IMR-90 (cell line): ENCODE measurements around the gene RBM15B. TPM values are rescaled to one million over a fixed set of nuclear protein-coding genes. Genes with fewer than 3 reads are reported as not detected.

Experiments used
- ATAC-seq: fragments of 200-7000 bp; cut with Tn5 transposase; 2 replicates; pipeline ENCODE4 v1.9.1; 2020; ENCODE audit warnings: low read depth, mild to moderate bottlenecking, moderate library complexity
- BruUV-seq: library from RNA; stranded (reverse); fragments of 400-500 nt; replicated peaks from 2 replicates; lab custom pipeline; 2021; lab: Mats Ljungman, UMichigan
- CTCF ChIA-PET: fragments of 300-600 bp; formaldehyde crosslinking; extraction: SDS; loops from one replicate; lab custom pipeline; 2021; ENCODE audit warnings: antibody characterized with exemption; lab: Yijun Ruan, JAX
- POLR2A ChIA-PET: fragments of 300-600 bp; sonication (Branson Sonifier 250); formaldehyde crosslinking; loops from one replicate; lab custom pipeline; 2022; ENCODE audit warnings: antibody characterized with exemption; ENCODE audit not compliant: unreplicated experiment; lab: Charles Lee
- DNase-seq: peaks from one replicate; pipeline ENCODE4 v3.0.0; 2013
- H2AFZ ChIP-seq: replicated peaks from 2 replicates; pipeline ENCODE3; 2013; ENCODE audit warnings: low read length, mild to moderate bottlenecking; ENCODE audit not compliant: poor library complexity
- H2AK5ac ChIP-seq: 2 replicates; pipeline ENCODE4 v1.6.1; 2013; ENCODE audit warnings: low read depth, low read length, inconsistent platforms
- H2AK9ac ChIP-seq: replicated peaks from 2 replicates; pipeline ENCODE3; 2013; ENCODE audit warnings: mild to moderate bottlenecking, low read depth, low read length, moderate library complexity; ENCODE audit not compliant: poor library complexity
- H2BK120ac ChIP-seq: 2 replicates; pipeline ENCODE4 v1.6.1; 2013; ENCODE audit warnings: low read depth, low read length, inconsistent platforms
- H2BK15ac ChIP-seq: 3 replicates; pipeline ENCODE4 v1.6.1; 2013; ENCODE audit warnings: low read depth, low read length, inconsistent platforms
- H2BK20ac ChIP-seq: 2 replicates; pipeline ENCODE4 v1.6.1; 2013; ENCODE audit warnings: low read depth, mild to moderate bottlenecking, inconsistent platforms, low read length, moderate library complexity
- H2BK5ac ChIP-seq: 2 replicates; pipeline ENCODE4 v1.6.1; 2013; ENCODE audit warnings: mild to moderate bottlenecking, low read depth, low read length, inconsistent platforms; ENCODE audit not compliant: poor library complexity, severe bottlenecking
- H3K14ac ChIP-seq: replicated peaks from 2 replicates; pipeline ENCODE4 v1.6.1; 2013; ENCODE audit warnings: low read depth, low read length, inconsistent platforms
- H3K18ac ChIP-seq: 2 replicates; pipeline ENCODE4 v1.6.1; 2013; ENCODE audit warnings: low read depth, low read length, control low read depth
- H3K23ac ChIP-seq: 2 replicates; pipeline ENCODE4 v1.6.1; 2013; ENCODE audit warnings: low read depth, low read length, inconsistent platforms
- H3K27ac ChIP-seq: 2 replicates; pipeline ENCODE4 v1.5.1; 2013; ENCODE audit warnings: mild to moderate bottlenecking, control low read depth, low read length; ENCODE audit not compliant: insufficient read depth
- H3K27me3 ChIP-seq: 2 replicates; pipeline ENCODE4 v1.6.1; 2013; ENCODE audit warnings: low read length; ENCODE audit not compliant: control insufficient read depth, insufficient read depth
- H3K36me3 ChIP-seq: 2 replicates; pipeline ENCODE4 v1.6.1; 2013; ENCODE audit warnings: low read length, mixed read lengths; ENCODE audit not compliant: control insufficient read depth, insufficient read depth
- H3K4ac ChIP-seq: 2 replicates; pipeline ENCODE4 v1.6.1; 2013; ENCODE audit warnings: low read depth, low read length, inconsistent platforms
- H3K4me1 ChIP-seq: 2 replicates; pipeline ENCODE4 v1.6.1; 2013; ENCODE audit warnings: low read length, mixed read lengths; ENCODE audit not compliant: control insufficient read depth, insufficient read depth
- H3K4me2 ChIP-seq: 2 replicates; pipeline ENCODE4 v1.6.1; 2013; ENCODE audit warnings: low read depth, mild to moderate bottlenecking, control low read depth, low read length, moderate library complexity
- H3K4me3 ChIP-seq: 2 replicates; pipeline ENCODE4 v1.5.1; 2013; ENCODE audit warnings: low read depth, mild to moderate bottlenecking, control low read depth, low read length, moderate library complexity; ENCODE audit not compliant: insufficient read depth
- H3K56ac ChIP-seq: 2 replicates; pipeline ENCODE4 v1.6.1; 2013; ENCODE audit warnings: low read length, inconsistent platforms; ENCODE audit not compliant: insufficient read depth; ENCODE audit errors: extremely low read depth
- H3K79me1 ChIP-seq, 2 experiments: 2 replicates each; pipeline ENCODE4 v1.6.1; 2013; ENCODE audit warnings: low read length in 2 of 2, inconsistent platforms in 1 of 2, low read depth in 1 of 2
- H3K9ac ChIP-seq: 2 replicates; pipeline ENCODE4 v1.6.1; 2013; ENCODE audit warnings: low read depth, low read length, control low read depth
- H3K9me1 ChIP-seq: 2 replicates; pipeline ENCODE4 v1.6.1; 2013; ENCODE audit warnings: low read length, inconsistent platforms; ENCODE audit not compliant: insufficient read depth
- H3K9me3 ChIP-seq: 2 replicates; pipeline ENCODE4 v1.6.1; 2013; ENCODE audit warnings: low read length; ENCODE audit not compliant: control insufficient read depth, insufficient read depth
- H4K20me1 ChIP-seq: 2 replicates; pipeline ENCODE4 v1.6.1; 2013; ENCODE audit warnings: low read length, inconsistent platforms; ENCODE audit not compliant: insufficient read depth
- H4K5ac ChIP-seq: 2 replicates; pipeline ENCODE4 v1.6.1; 2013; ENCODE audit warnings: mild to moderate bottlenecking, low read depth, low read length, control low read depth
- H4K8ac ChIP-seq, 2 experiments: 2 replicates each; pipeline ENCODE4 v1.6.1; 2013; ENCODE audit warnings: low read depth in 2 of 2, low read length in 2 of 2, control low read depth in 1 of 2, inconsistent platforms in 1 of 2
- H4K91ac ChIP-seq: 2 replicates; pipeline ENCODE4 v1.6.1; 2013; ENCODE audit warnings: low read depth, low read length, inconsistent platforms; ENCODE audit not compliant: insufficient read depth
- BHLHE40 ChIP-seq: fragments of 150-350 bp; IDR thresholded peaks from 2 replicates; pipeline ENCODE4 v1.6.1; 2016; ENCODE audit warnings: mild to moderate bottlenecking, low read depth, low read length
- CEBPB ChIP-seq: IDR thresholded peaks from 2 replicates; pipeline ENCODE4 v1.6.1; 2012; ENCODE audit warnings: low read depth, low read length, improper control_type of control experiment
- CHD1 ChIP-seq: IDR thresholded peaks from 2 replicates; pipeline ENCODE4 v1.6.1; 2012; ENCODE audit warnings: low read depth, low read length, improper control_type of control experiment
- CTCF ChIP-seq: conservative IDR thresholded peaks from 2 replicates; pipeline ENCODE4 v1.5.1; 2012; ENCODE audit warnings: mild to moderate bottlenecking, low read depth, low read length, improper control_type of control experiment
- FOS ChIP-seq: fragments of 150-350 bp; IDR thresholded peaks from 2 replicates; pipeline ENCODE4 v1.6.1; 2016; ENCODE audit warnings: low read depth, low read length
- RFX5 ChIP-seq: IDR thresholded peaks from 2 replicates; pipeline ENCODE4 v1.8.0; 2012; ENCODE audit warnings: low read depth, mild to moderate bottlenecking, low read length, moderate library complexity
- SMC3 ChIP-seq: fragments of 150-350 bp; IDR thresholded peaks from 2 replicates; pipeline ENCODE4 v1.6.1; 2016; ENCODE audit warnings: low read depth, mild to moderate bottlenecking, antibody characterized with exemption, low read length, moderate library complexity
- USF2 ChIP-seq: fragments of 150-350 bp; IDR thresholded peaks from 2 replicates; pipeline ENCODE4 v1.6.1; 2017; ENCODE audit warnings: mild to moderate bottlenecking, antibody characterized with exemption, low read length, low read depth
- WGBS, 2 experiments: methylation state at CpG; one replicate each; pipeline versions ENCODE4 v1.1.5 to v1.1.7; 2013; ENCODE audit warnings: missing lambda C conversion rate in 2 of 2; ENCODE audit not compliant: insufficient read length in 1 of 2; ENCODE audit errors: extremely low coverage in 2 of 2; 5-methylcytosine and 5-hydroxymethylcytosine counted together
- dilution Hi-C: fragments of 300-500 bp; cut with HindIII; formaldehyde crosslinking; loops from one replicate; pipeline ENCODE4 v1.14.3; 2018; ENCODE audit warnings: low sequenced_read_pairs; ENCODE audit not compliant: unreplicated experiment
- in situ Hi-C: fragments of 300-500 bp; cut with MboI; formaldehyde crosslinking; loops from 3 replicates; pipeline ENCODE4 v1.14.3; 2019; ENCODE audit warnings: low sequenced_read_pairs, inconsistent platforms, mixed read lengths
- intact Hi-C: fragments of 100-400 bp; cut with micrococcal nuclease; formaldehyde crosslinking; loops from 2 replicates; pipeline ENCODE4 v1.10.0; 2022
- polyA plus RNA-seq, 3 experiments: library from polyadenylated mRNA; depleted of rRNA; stranded (reverse); fragments of >200 nt; gene quantifications; 2 replicates each; pipeline ENCODE4 v1.2.3, GENCODE V29; 2012; ENCODE audit warnings: low replicate concordance in 1 of 3
- total RNA-seq: library from RNA; depleted of rRNA; stranded (reverse); fragments of >200 nt; gene quantifications from 2 replicates; pipeline ENCODE4 v1.2.3, GENCODE V29; 2012

Gene RBM15B
- total and polyA plus RNA-seq, 2 of the 4 experiments (the other 2 are of a cell fraction), result 16.2 to 17.4 TPM

DNA sequence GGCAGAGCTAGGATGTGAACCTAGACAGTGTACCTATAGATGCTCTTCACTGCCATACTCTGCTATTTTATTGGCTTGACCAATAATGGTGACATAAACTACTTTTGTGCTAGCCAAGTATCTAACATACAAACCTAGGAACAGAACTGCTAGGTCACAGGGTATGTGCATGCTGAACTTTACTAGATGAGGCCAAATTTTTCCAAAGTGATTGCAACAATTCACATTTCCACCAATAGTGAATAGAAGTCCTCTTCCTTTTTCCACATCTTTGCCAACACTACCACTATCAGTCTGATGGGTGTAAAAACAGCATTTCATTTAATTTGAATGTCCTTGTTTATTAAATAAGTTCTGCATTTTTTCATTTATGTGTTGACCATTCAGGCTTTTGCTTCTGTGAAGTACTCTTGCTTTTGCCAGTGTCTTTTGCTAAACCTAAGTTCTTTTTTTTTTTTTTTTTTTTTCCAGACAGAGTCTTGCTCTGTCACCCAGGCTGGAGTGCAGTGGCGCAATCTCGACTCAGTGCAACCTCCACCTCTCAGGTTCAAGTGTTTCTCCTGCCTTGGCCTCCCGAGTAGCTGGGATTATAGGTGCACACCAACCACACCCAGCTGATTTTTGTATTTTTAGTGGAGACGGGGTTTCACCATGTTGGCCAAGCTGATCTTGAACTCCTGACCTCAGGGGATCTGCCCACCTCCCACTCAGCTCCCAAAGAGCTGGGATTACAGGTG is 54.6 kb downstream of the RBM15B start:
- in situ Hi-C loops, result no loop called here
- CTCF ChIA-PET, result interaction anchor here (0.7 to 1.5 kb wide), 2 partner anchors 11 to 34 kb away, joined by 3 to 4 read pairs; no protein-coding TSS in a partner anchor
- H4K20me1 ChIP-seq, result peaks cover 2% of the 10 kb centered on the region; the same call in 1 of the 2 replicates
- H2BK20ac ChIP-seq, result no peak overlapping the region
- H3K4ac ChIP-seq, result no peak overlapping the region
- no peak overlapping the region for H2AFZ ChIP-seq
- H3K27me3 ChIP-seq, result no peaks in the 10 kb centered on the region
- H3K4me2 ChIP-seq, result no peak overlapping the region
- TF ChIP-seq CEBPB, result no peak
- TF ChIP-seq FOS, result no peak
- TF ChIP-seq CTCF, result no peak
- no peak for TF ChIP-seq BHLHE40
- TF ChIP-seq RFX5, result no peak
- no peak for TF ChIP-seq CHD1
- TF ChIP-seq USF2, result no peak
- no peak for TF ChIP-seq SMC3
- no peaks in the 10 kb centered on the region for H3K4me1 ChIP-seq
- no peak overlapping the region for H2AK9ac ChIP-seq
- no peak overlapping the region for H3K56ac ChIP-seq
- no peak overlapping the region for H2BK15ac ChIP-seq
- no peak overlapping the region for H3K23ac ChIP-seq
- H3K14ac ChIP-seq, result no peak overlapping the region
- no TSS peak for BruUV-seq
- dilution Hi-C loops, result no loop called here
- no peak overlapping the region for H3K4me3 ChIP-seq
- intact Hi-C loops, result no loop called here
- H3K18ac ChIP-seq, result no peak overlapping the region
- no peak overlapping the region for H2AK5ac ChIP-seq
- H2BK120ac ChIP-seq, result no peak overlapping the region
- no peak overlapping the region for H3K9ac ChIP-seq
- peaks cover 5% of the 10 kb centered on the region for H3K36me3 ChIP-seq
- H3K27ac ChIP-seq, result no peak overlapping the region
- no peak for ATAC-seq
- H3K9me3 ChIP-seq, result no peaks in the 10 kb centered on the region
- H3K79me1 ChIP-seq, result peaks cover 0 to 26% of the 10 kb centered on the region in 2 experiments; a peak in 2 of 4 replicates
- H2BK5ac ChIP-seq, result no peak overlapping the region
- H4K8ac ChIP-seq, result no peak overlapping the region
- DNase-seq, result no peak
- WGBS, 2 experiments, result no CpG with 5 or more reads among the region's 4 CpGs
- H3K9me1 ChIP-seq, result no peaks in the 10 kb centered on the region
- H4K91ac ChIP-seq, result no peak overlapping the region
- POLR2A ChIA-PET, result no interaction called here
- no peak overlapping the region for H4K5ac ChIP-seq
